Fibroblast of lung (primary cell): Measurements from ENCODE around the gene MTA1. TPM values are rescaled to one million over a fixed set of nuclear protein-coding genes. Genes with fewer than 3 reads are reported as not detected.

ENCODE experiments used
- DNase-seq, 2 donors: peaks; one replicate each; pipeline versions ENCODE4 v3.0.0 to v3.0.0-alpha.2; 2010; ENCODE audit warnings: low read depth in 2 of 2
- H2AFZ ChIP-seq: 2 replicates; pipeline ENCODE4 v1.5.1; 2012; ENCODE audit warnings: low read length, control low read depth, inconsistent platforms
- H3K27ac ChIP-seq: 2 replicates; pipeline ENCODE4 v1.5.1; 2011; ENCODE audit warnings: low read length, control low read depth; ENCODE audit not compliant: insufficient read depth
- H3K27me3 ChIP-seq: 2 replicates; pipeline ENCODE4 v1.5.1; 2011; ENCODE audit warnings: mild to moderate bottlenecking, low read length; ENCODE audit not compliant: control insufficient read depth, insufficient read depth
- H3K36me3 ChIP-seq: 2 replicates; pipeline ENCODE4 v1.5.1; 2011; ENCODE audit warnings: low read length; ENCODE audit not compliant: control insufficient read depth, insufficient read depth
- H3K4me1 ChIP-seq: 2 replicates; pipeline ENCODE4 v1.5.1; 2011; ENCODE audit warnings: low read length; ENCODE audit not compliant: control insufficient read depth, insufficient read depth; ENCODE audit errors: extremely low read depth
- H3K4me2 ChIP-seq: 2 replicates; pipeline ENCODE4 v1.5.1; 2011; ENCODE audit warnings: low read length, control low read depth; ENCODE audit not compliant: insufficient read depth; ENCODE audit errors: extremely low read depth
- H3K4me3 ChIP-seq, 4 experiments: fragments of 200-600 bp in 1 of 4; sonication (generic) in 1 of 4; replicated peaks in 1 of 4; 2 replicates each; pipeline ENCODE4 v1.5.1; 2011 to 2016; ENCODE audit warnings: low read length in 4 of 4, low read depth in 3 of 4, mild to moderate bottlenecking in 3 of 4, control low read depth in 2 of 4, inconsistent platforms in 1 of 4, mixed read lengths in 1 of 4; ENCODE audit not compliant: insufficient read depth in 1 of 4; ENCODE audit errors: control extremely low read depth in 1 of 4
- H3K79me2 ChIP-seq: 2 replicates; pipeline ENCODE4 v1.5.1; 2012; ENCODE audit warnings: mild to moderate bottlenecking, low read length, inconsistent platforms; ENCODE audit not compliant: control insufficient read depth, insufficient read depth
- H3K9ac ChIP-seq: 2 replicates; pipeline ENCODE4 v1.5.1; 2011; ENCODE audit warnings: mild to moderate bottlenecking, low read length, control low read depth; ENCODE audit not compliant: insufficient read depth
- H3K9me3 ChIP-seq: 2 replicates; pipeline ENCODE4 v1.5.1; 2012; ENCODE audit warnings: low read depth, low read length; ENCODE audit not compliant: control insufficient read depth, insufficient read depth
- H4K20me1 ChIP-seq: 2 replicates; pipeline ENCODE4 v1.5.1; 2011; ENCODE audit warnings: low read length; ENCODE audit not compliant: control insufficient read depth, insufficient read depth; ENCODE audit errors: extremely low read depth
- CTCF ChIP-seq, 2 donors: IDR thresholded peaks in 1 of 2; conservative IDR thresholded peaks in 1 of 2; 1 replicate in 1 of 2; 2 replicates in 1 of 2; pipeline ENCODE4 v1.5.1; 2011 to 2012; ENCODE audit warnings: low read length in 2 of 2, control low read depth in 1 of 2, inconsistent platforms in 1 of 2, low read depth in 1 of 2, mild to moderate bottlenecking in 1 of 2
- EZH2 ChIP-seq: IDR thresholded peaks from 2 replicates; pipeline ENCODE4 v1.5.1; 2012; ENCODE audit warnings: low read length, control low read depth, mild to moderate bottlenecking; ENCODE audit errors: missing control alignments
- polyA plus RNA-seq, 2 donors: library from polyadenylated mRNA; depleted of rRNA in 1 of 2; stranded (reverse) in 1 of 2; unstranded in 1 of 2; fragments of >200 nt; gene quantifications; 2 replicates each; pipeline ENCODE4 v1.2.1, GENCODE V29; 2011 to 2012; ENCODE audit warnings: missing spikeins in 1 of 2
- total RNA-seq: library from RNA; depleted of rRNA; stranded (reverse); fragments of >200 nt; gene quantifications from 2 replicates; pipeline ENCODE4 v1.2.1, GENCODE V29; 2014

MTA1 gene
- total and polyA plus RNA-seq, 2 donors (not counting 1 experiment from before 2014, with no cell fraction given): 28.6 to 29.7 TPM

- Histone ChIP-seq H3K9me3 (no peaks in the 10 kb centered on the region), H3K36me3 (peaks cover 20% of the 10 kb centered on the region), H3K79me2 (no peaks in the 10 kb centered on the region), H2AFZ (no peak overlapping the region), H3K9ac (no peak overlapping the region), H3K4me1 (peaks cover 21% of the 10 kb centered on the region), H3K4me2 (no peak overlapping the region), H3K4me3 (no peak overlapping the region), H4K20me1 (no peaks in the 10 kb centered on the region), H3K27ac (no peak overlapping the region), H3K27me3 (no peaks in the 10 kb centered on the region)
- TF ChIP-seq EZH2 (no peak), CTCF (conservative IDR thresholded peaks at IDR 0.05 in 1 of 2, IDR thresholded peaks at IDR 0.05 in 1 of 2; ENCODE audit: low read depth in 1 of 2, low read length in 2 of 2) (no peak)
- DNase-seq: no peak
Measured at GRCh38 chr14:105469456-105470349, 50.1 kb downstream of the MTA1 start.

- H3K36me3 ChIP-seq: peaks cover 13% of the 10 kb centered on the region
- DNase-seq: no peak
- no peak overlapping the region for H3K27ac ChIP-seq
- H3K79me2 ChIP-seq: no peaks in the 10 kb centered on the region
- no peaks in the 10 kb centered on the region for H3K27me3 ChIP-seq
- no peak for TF ChIP-seq EZH2
- TF ChIP-seq CTCF (conservative IDR thresholded peaks at IDR 0.05 in 1 of 2, IDR thresholded peaks at IDR 0.05 in 1 of 2; ENCODE audit: low read depth in 1 of 2, low read length in 2 of 2): no peak
- H3K9ac ChIP-seq: no peak overlapping the region
- H3K9me3 ChIP-seq: no peaks in the 10 kb centered on the region
- H3K4me2 ChIP-seq: no peak overlapping the region
- no peak overlapping the region for H3K4me3 ChIP-seq
- H3K4me1 ChIP-seq: peaks cover 16% of the 10 kb centered on the region
- no peaks in the 10 kb centered on the region for H4K20me1 ChIP-seq
- no peak overlapping the region for H2AFZ ChIP-seq
Measured at GRCh38 chr14:105470350-105471296, 51.0 kb downstream of the MTA1 start.

GRCh38 chr14:105471297-105471821 lies 51.7 kb downstream of the MTA1 start:
- H3K36me3 ChIP-seq: peaks cover 13% of the 10 kb centered on the region
- no peak overlapping the region for H3K27ac ChIP-seq
- no peak overlapping the region for H2AFZ ChIP-seq
- no peaks in the 10 kb centered on the region for H3K79me2 ChIP-seq
- H3K9ac ChIP-seq: no peak overlapping the region
- no peak overlapping the region for H3K4me2 ChIP-seq
- no peak overlapping the region for H3K4me3 ChIP-seq
- no peaks in the 10 kb centered on the region for H4K20me1 ChIP-seq
- H3K27me3 ChIP-seq: no peaks in the 10 kb centered on the region
- TF ChIP-seq EZH2: no peak
- TF ChIP-seq CTCF (conservative IDR thresholded peaks at IDR 0.05 in 1 of 2, IDR thresholded peaks at IDR 0.05 in 1 of 2; ENCODE audit: low read depth in 1 of 2, low read length in 2 of 2): peak in 1 of 2 donors; percentile 17
- peaks cover 17% of the 10 kb centered on the region for H3K4me1 ChIP-seq
- no peaks in the 10 kb centered on the region for H3K9me3 ChIP-seq
- DNase-seq: no peak
